Smooth muscle cell (in vitro differentiated cells): ENCODE measurements around the gene KCNK1. TPM values are rescaled to one million over a fixed set of nuclear protein-coding genes. Genes with fewer than 3 reads are reported as not detected.

Experiments
- DNase-seq: peaks from one replicate; lab custom pipeline; 2025; ENCODE audit not compliant: unreplicated experiment; lab: John Stamatoyannopoulos, UW
- H2AFZ ChIP-seq: fragments of 200-600 bp; sonication (generic); 2 replicates; pipeline ENCODE4 v1.6.0; 2016; ENCODE audit warnings: antibody characterized with exemption, low read depth, mild to moderate bottlenecking
- H3F3A ChIP-seq: fragments of 200-600 bp; sonication (generic); 2 replicates; pipeline ENCODE4 v1.6.0; 2017; ENCODE audit warnings: antibody characterized with exemption, low read depth
- H3K27ac ChIP-seq: fragments of 200-600 bp; sonication (generic); 2 replicates; pipeline ENCODE4 v1.5.1; 2016; ENCODE audit warnings: low read depth, mild to moderate bottlenecking
- H3K27me3 ChIP-seq: fragments of 200-600 bp; sonication (generic); 2 replicates; pipeline ENCODE4 v1.6.1; 2016; ENCODE audit warnings: low read depth, mild to moderate bottlenecking
- H3K36me3 ChIP-seq: fragments of 200-600 bp; sonication (generic); 2 replicates; pipeline ENCODE4 v1.5.1; 2016; ENCODE audit warnings: low read depth
- H3K4me1 ChIP-seq: fragments of 200-600 bp; sonication (generic); 2 replicates; pipeline ENCODE4 v1.5.1; 2016; ENCODE audit warnings: low read depth
- H3K4me2 ChIP-seq: fragments of 200-600 bp; sonication (generic); 2 replicates; pipeline ENCODE4 v1.6.0; 2016; ENCODE audit warnings: mild to moderate bottlenecking
- H3K4me3 ChIP-seq: fragments of 200-600 bp; sonication (generic); 2 replicates; pipeline ENCODE4 v1.5.1; 2016; ENCODE audit warnings: mild to moderate bottlenecking
- H3K79me2 ChIP-seq: fragments of 200-600 bp; sonication (generic); 2 replicates; pipeline ENCODE4 v1.6.0; 2016; ENCODE audit warnings: low read depth, mild to moderate bottlenecking
- H3K9ac ChIP-seq: fragments of 200-600 bp; sonication (generic); 2 replicates; pipeline ENCODE4 v1.6.0; 2016; ENCODE audit warnings: low read depth
- H3K9me3 ChIP-seq: fragments of 200-600 bp; sonication (generic); replicated peaks from 2 replicates; pipeline ENCODE4 v1.5.1; 2016; ENCODE audit warnings: low read depth
- H4K20me1 ChIP-seq: fragments of 200-600 bp; sonication (generic); 2 replicates; pipeline ENCODE4 v1.6.0; 2016; ENCODE audit warnings: low read depth
- CTCF ChIP-seq: fragments of 200-600 bp; sonication (generic); IDR thresholded peaks from 2 replicates; pipeline ENCODE4 v1.5.1; 2017; ENCODE audit warnings: borderline replicate concordance, mild to moderate bottlenecking, antibody characterized with exemption; ENCODE audit not compliant: insufficient read depth, poor library complexity, severe bottlenecking
- WGBS: methylation state at CpG from one replicate; pipeline ENCODE4 v1.1.7; 2016; ENCODE audit warnings: low lambda C conversion rate; 5-methylcytosine and 5-hydroxymethylcytosine counted together
- polyA plus RNA-seq: library from polyadenylated mRNA; unstranded; fragments of >200 nt; fragmentation: Nextera tagmentation; extraction: Ambion mirVana; gene quantifications from 2 replicates; pipeline ENCODE4 v1.2.1, GENCODE V29; 2016
- total RNA-seq: library from RNA; depleted of rRNA; stranded (reverse); fragments of >200 nt; gene quantifications from 2 replicates; pipeline ENCODE4 v1.2.3, GENCODE V29; 2014

The KCNK1 gene
- total and polyA plus RNA-seq, 2 experiments from 2014 or later = 16.6 to 16.8 TPM

GRCh38 chr1:233664253-233664652, 50.3 kb downstream of the KCNK1 start:
- Histone ChIP-seq H3K9ac (no peak overlapping the region), H2AFZ (no peak overlapping the region), H3K9me3 (no peaks in the 10 kb centered on the region), H4K20me1 (no peaks in the 10 kb centered on the region), H3K4me2 (no peak overlapping the region), H3K4me3 (no peak overlapping the region), H3F3A (no peaks in the 10 kb centered on the region), H3K27me3 (no peaks in the 10 kb centered on the region), H3K27ac (no peak overlapping the region), H3K4me1 (peaks cover 4% of the 10 kb centered on the region), H3K79me2 (no peaks in the 10 kb centered on the region), H3K36me3 (no peaks in the 10 kb centered on the region)
- WGBS = 94% methylated on average over 5 of the region's 5 CpGs
- no peak for TF ChIP-seq CTCF
- DNase-seq = no peak

- peaks cover 4% of the 10 kb centered on the region for H3K4me1 ChIP-seq
- H3K27ac ChIP-seq = no peak overlapping the region
- no peaks in the 10 kb centered on the region for H3K27me3 ChIP-seq
- H3K4me2 ChIP-seq = no peak overlapping the region
- H3K79me2 ChIP-seq = no peaks in the 10 kb centered on the region
- no peak for TF ChIP-seq CTCF
- no peaks in the 10 kb centered on the region for H4K20me1 ChIP-seq
- H3K4me3 ChIP-seq = no peak overlapping the region
- no peaks in the 10 kb centered on the region for H3F3A ChIP-seq
- DNase-seq = no peak
- no peaks in the 10 kb centered on the region for H3K9me3 ChIP-seq
- WGBS = 72% methylated on average over 5 of the region's 5 CpGs
- no peak overlapping the region for H3K9ac ChIP-seq
- H2AFZ ChIP-seq = no peak overlapping the region
- H3K36me3 ChIP-seq = no peaks in the 10 kb centered on the region
Observed at GRCh38 chr1:233664804-233665574, 51.1 kb downstream of the KCNK1 start.

- 61% methylated on average over 7 of the region's 7 CpGs for WGBS
- TF ChIP-seq CTCF = no peak
Observed at GRCh38 chr1:233665575-233666270, 51.8 kb downstream of the KCNK1 start.

More at GRCh38 chr1:233665575-233666270, 51.8 kb downstream of the KCNK1 start:
- Histone ChIP-seq H3K4me1 (peaks cover 4% of the 10 kb centered on the region), H4K20me1 (no peaks in the 10 kb centered on the region), H3K9me3 (no peaks in the 10 kb centered on the region), H2AFZ (no peak overlapping the region), H3K9ac (no peak overlapping the region), H3F3A (no peaks in the 10 kb centered on the region), H3K36me3 (no peaks in the 10 kb centered on the region), H3K79me2 (no peaks in the 10 kb centered on the region), H3K27me3 (no peaks in the 10 kb centered on the region), H3K4me2 (no peak overlapping the region), H3K27ac (no peak overlapping the region), H3K4me3 (no peak overlapping the region)
- no peak for DNase-seq
